Stimulated activated CD4-positive, alpha-beta T cell treated with anti-CD3 and anti-CD28 coated beads, Interleukin-4, amount 100 ng/mL, for 48 hours (primary cell): ENCODE measurements around the gene CNIH1.
"Not testable (repeated sequence)": the region's sequence is repeated elsewhere in the genome, so short reads cannot be mapped to it uniquely, and the experiment has no call there.

Source experiments
- DNase-seq, 2 donors: peaks; one replicate each; pipeline ENCODE4 v3.0.0-alpha.2; 2020; ENCODE audit warnings: low read depth in 2 of 2

CNIH1 gene

DNA sequence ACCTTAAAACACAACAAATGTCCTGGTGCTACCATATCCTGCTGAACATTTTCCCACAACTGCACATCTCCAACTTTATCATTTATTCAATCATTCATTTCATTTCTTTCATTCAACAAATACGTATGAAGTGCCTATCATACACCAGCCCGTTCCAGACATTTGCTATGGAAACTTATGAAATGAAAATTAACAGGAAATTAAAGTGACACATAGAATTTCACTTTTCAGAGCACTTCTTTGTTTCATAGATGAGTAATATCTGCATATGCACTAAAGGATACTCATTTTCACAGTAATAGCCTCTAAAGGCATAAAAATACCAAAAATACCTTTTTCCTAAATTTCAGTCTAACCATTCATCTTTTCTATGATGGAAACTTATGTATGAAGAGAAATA is 12.6 kb downstream of the CNIH1 start:
- DNase-seq = no peak

DNA sequence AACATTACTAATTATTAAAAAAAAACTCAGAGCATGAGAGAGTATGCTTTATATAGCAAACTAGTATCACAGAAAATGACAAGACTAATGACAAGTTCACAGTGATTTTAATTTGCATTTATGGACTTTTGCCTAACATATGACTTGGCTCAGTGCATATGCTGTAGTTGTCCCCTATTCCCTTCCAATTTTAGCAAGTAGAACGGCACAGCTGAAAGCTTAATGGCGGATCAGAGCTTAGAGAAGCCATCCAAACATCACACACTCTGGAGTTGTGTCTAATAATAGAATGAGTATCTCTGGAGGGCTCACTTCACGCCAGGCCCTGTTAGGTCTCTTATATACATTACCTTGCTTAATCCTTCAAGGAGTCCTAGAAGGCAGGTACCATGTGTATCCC is 13.3 kb downstream of the CNIH1 start:
- no peak for DNase-seq

- DNase-seq = no peak
Measured at GRCh38 chr14:54425537-54426274, 15.5 kb downstream of the CNIH1 start.

DNA sequence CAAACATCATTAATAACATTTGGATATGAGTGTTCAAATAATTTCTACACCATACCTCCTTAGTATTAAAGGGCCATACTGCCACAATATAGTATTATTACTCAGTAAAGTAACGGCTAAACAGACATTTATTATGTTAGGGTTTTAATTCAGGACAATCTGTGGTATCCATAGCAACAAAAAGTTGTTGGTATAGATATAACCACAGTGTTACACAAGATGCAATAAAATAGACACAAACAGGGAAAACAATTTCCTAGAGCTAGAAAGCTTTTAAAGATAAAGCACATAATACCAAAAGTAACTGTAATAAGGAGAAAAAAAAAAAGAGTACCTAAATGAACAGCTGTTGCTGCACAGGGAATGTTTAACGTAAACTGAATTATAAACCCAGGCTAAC is 16.1 kb downstream of the CNIH1 start:
- no peak for DNase-seq

GRCh38 chr14:54424479-54424901 is 16.7 kb downstream of the CNIH1 start:
- no peak for DNase-seq

GRCh38 chr14:54423991-54424390 is 17.2 kb downstream of the CNIH1 start:
- DNase-seq = no peak

DNA sequence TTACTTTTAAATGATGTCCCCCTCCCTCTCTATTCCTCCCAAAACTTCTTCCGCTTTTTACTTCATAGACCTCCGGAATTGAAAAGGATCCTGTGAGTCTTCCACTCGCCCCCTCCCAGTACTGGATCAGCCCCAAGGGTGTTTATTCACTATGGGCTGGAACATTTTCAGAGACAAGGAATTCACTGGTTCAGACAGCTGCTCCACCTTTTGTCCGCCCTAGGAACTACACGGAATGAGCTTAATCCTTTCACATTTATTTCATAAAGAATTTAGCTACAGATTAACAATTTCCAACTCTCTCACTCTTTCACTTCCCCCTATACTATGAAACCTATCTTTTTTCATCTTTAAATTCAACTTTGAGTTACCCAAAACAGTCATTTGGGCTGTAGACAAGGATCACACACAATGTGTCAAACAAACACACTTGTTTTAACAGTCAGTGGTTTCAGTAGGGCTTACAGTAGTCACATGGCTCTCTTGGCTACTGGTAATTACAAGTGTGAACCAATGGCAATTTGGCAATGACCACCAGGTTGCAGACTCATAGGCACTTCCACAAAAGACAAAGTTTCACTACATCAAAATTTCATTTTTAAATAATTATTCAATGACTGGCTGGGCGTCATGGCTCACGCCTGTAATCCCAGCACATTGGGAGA is 20.6 kb downstream of the CNIH1 start:
- DNase-seq = no peak

DNA sequence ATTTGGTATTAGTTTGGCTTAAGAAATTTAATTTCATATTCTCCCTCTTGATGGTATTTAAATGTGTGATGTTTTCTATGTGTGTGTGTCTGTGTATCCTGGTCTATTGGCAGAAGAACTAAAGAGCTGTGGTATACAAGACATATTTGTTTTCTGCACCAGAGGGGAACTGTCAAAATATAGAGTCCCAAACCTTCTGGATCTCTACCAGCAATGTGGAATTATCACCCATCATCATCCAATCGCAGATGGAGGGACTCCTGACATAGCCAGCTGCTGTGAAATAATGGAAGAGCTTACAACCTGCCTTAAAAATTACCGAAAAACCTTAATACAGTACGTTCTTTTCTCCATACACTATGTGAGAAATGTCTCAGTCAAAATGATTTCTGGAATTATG is 29.8 kb downstream of the CNIH1 start:
- no peak for DNase-seq

- no peak for DNase-seq
Measured at GRCh38 chr14:54410215-54410614, 31.0 kb downstream of the CNIH1 start.

DNA sequence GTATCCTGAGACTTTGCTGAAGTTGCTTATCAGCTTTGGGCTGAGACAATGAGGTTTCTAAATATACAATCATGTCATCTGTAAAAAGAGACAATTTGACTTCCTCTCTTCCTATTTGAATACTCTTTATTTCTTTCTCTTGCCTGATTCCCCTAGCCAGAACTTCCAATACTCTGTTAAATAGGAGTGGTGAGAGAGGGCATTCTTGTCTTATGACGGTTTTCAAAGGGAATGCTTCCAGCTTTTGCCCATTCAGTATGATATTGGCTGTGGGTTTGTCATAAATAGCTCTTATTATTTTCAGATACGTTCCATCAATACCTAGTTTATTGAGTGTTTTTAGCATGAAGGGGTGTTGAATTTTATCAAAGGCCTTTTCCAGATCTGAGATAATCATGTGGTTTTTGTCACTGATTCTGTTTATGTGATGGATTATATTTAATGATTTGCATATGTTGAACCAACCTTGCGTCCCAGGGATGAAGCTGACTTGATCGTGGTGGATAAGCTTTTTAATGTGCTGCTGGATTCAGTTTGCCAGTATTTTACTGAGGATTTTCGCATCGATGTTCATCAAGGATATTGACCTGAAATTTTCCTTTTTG is 37.7 kb downstream of the CNIH1 start:
- not testable (repeated sequence) for DNase-seq

DNA sequence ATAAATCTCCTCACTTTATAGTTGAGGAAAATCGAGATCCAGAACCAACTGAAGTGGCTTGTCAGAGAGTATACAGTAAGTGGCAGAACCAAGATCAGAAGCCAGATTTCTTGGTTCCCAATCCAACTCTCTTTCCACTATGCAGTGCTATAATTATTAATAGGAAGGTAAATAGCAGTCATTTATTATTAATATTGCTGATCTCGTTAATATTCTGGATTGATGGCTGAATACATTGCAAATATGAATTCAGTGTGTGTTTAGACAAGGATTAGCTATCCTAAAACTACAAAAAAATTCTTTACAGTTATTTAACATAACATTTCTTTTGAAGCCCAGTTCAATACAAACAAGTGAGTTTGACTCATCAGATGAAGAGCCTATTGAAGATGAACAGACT is 41.6 kb downstream of the CNIH1 start:
- no peak for DNase-seq

DNA sequence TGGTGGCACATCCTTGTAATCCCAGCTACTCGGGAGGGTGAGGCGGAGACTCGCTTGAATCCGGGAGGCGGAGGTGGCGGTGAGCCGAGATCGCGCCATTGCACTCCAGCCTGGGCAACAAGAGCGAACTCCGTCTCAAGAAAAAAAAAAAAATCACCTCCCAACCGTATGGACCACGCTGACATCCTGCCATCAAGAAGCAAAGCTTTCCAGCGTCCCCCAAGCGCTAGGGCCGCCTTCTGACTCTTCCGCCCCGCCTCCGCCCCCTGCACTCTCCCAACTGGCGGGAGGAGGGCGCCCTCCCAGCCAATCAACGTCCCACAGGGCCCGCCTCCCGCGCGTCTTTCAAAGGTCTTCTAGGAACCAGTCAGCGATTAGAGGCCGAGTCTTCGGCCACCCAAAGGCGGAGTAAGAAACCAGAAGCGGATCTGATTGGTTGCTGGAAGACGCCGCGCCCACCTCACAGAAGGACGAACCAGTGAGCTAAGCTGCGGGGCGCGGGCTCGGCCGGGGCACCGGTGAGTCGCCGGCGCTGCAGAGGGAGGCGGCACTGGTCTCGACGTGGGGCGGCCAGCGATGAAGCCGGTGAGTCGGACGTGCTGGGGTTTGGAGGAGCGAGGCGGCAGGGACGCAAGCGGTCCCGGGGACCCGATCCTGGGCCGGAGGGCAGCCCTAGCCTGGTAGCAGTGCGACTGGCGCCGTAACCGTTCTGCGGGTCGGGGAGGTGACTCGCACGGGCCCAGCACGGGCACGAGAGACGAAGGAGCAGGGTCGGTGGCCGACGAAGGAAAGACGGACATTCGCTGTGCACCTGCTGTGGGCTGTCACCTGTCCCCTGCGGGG is 44.5 kb downstream of the CNIH1 start, which contains the start of gene CDKN3:
Gene CDKN3 (plus strand): TSS at position 515 of the 843 bp plus-strand sequence. CDS start 62 bp downstream, at position 577.
- peak; percentile 91 to 97 for DNase-seq

DNA sequence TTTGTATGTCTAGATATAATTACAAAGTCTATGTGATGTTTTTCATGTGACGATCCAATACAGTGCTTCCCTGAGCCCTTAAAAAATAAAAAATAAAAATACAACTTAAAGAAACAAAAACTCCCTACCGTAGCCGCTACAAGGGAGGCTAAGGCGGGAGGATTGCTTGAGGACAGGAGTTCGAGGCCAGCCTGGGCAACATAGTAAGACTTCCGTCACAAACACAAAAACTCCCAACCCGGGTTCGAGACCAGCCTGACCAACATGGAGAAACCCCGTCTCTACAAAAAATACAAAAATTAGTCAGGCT is 45.0 kb downstream of the CNIH1 start:
- DNase-seq = peak in 1 of 2 donors; percentile 2

DNA sequence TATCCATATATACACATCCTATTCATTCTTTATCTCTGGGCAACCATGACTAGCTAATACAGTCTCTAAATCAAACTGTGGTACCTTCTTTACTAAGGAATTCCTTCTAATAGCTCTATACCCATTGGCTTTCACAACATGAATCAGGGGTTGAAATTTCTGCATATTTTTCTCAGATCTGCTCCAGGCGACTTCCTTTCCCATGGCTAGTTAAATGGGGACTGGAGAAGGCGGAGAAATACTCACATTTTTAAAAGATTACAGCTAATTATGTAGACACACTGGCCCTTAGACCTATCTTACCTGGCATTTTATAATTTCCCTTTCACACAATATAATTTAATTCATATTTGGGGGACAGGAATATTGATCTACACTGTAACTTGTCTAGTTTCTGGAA is 45.5 kb downstream of the CNIH1 start:
- DNase-seq = no peak

- no peak for DNase-seq
Measured at GRCh38 chr14:54395284-54395683, 45.9 kb downstream of the CNIH1 start.

GRCh38 chr14:54394596-54394995 is 46.6 kb downstream of the CNIH1 start:
- DNase-seq = no peak

DNA sequence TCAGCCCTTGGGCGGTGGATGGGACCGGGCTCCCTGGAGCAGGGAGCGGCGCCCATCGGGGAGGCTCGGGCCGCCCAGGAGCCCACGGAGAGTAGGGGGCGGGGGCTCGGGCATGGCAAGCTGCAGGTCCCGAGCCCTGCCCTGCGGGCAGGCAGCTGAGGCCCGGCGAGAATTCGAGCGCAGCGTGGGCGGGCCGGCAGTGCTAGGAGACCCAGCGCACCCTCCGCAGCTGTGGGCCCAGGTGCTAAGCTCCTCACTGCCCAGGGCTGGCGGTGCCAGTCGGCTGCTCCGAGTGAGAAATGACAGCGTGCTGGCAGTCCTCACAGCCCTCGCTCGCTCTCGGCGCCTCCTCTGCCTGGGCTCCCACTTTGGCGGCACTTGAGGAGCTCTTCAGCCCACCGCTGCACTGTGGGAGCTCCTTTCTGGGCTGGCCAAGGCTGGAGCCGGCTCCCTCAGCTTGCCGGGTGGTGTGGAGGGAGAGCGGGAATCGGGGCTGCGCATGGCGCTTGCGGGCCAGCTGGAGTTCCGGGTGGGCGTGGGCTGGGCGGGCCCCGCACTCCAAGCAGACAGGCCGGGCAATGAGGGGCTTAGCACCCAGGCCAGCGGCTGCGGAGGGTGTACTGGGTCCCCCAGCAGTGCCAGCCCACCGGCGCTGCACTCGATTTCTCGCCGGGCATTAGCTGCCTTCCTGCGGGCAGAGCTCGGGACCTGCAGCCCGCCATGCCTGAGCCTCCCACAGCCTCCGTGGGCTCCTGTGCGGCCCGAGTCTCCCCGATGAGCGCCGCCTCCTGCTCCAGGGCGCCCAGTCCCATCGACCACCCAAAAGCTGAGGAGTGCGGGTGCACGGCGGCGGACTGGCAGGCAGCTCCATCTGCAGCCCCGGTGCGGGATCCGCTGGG is 47.9 kb downstream of the CNIH1 start:
- DNase-seq = not testable (repeated sequence)

DNA sequence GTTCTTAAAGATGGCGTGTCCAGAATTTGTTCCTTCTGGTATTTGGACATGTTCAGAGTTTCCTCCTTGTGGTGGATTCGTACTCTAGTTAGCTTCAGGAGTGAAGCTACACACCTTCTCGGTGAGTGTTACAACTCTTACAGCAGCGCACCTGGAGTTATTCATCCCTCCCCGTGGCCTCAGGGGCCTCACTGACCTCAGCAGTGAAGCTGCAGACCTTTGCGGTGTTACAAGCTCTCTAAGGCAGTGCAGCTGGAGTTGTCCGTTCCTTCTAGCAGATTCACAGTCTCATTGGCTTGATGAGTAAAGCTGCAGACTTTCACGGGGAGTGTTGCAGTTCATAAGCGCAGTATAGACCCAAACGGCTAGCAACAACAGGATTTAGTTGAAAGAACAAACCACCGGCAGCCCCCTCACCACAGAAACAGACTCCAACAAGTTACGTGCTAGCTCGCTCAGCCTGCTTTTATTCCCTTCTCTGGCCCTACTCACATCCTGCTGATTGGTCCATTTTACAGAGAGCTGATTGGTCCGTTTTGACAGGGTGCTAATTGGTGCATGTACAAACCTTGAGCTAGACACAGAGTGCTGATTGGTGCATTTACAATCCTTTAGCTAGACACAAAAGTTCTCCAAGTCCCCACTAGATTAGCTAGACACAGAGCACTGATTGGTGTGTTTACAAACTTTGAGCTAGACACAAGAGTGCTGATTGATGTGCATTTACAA is 48.9 kb downstream of the CNIH1 start:
- no peak for DNase-seq

- no peak for DNase-seq
Measured at GRCh38 chr14:54387328-54387727, 53.8 kb downstream of the CNIH1 start.

- no peak for DNase-seq
Measured at GRCh38 chr14:54385556-54385955, 55.6 kb downstream of the CNIH1 start.
